Lower leg skin (tissue), 3 donors: ENCODE data around the gene EXOSC2.

ENCODE experiments used
- CTCF ChIP-seq, 3 donors: fragments of 450-650 bp; IDR thresholded peaks; one replicate each; pipeline ENCODE4 v1.5.1; 2016; ENCODE audit warnings: antibody characterized with exemption in 3 of 3, mild to moderate bottlenecking in 3 of 3, moderate library complexity in 2 of 3
- POLR2A ChIP-seq, 2 donors: fragments of 450-650 bp; IDR thresholded peaks; one replicate each; pipeline ENCODE4 v1.6.1; 2016 to 2017; ENCODE audit warnings: antibody characterized with exemption in 2 of 2, mild to moderate bottlenecking in 1 of 2, moderate library complexity in 1 of 2

- TF ChIP-seq POLR2A (IDR thresholded peaks at IDR 0.05): no peak
- TF ChIP-seq CTCF (IDR thresholded peaks at IDR 0.05): no peak
Observed at GRCh38 chr9:130670644-130671043, 22.9 kb upstream of the EXOSC2 start.
